HUES6 (cell line): ENCODE measurements around the gene NCL.
"Not testable (repeated sequence)": the region's sequence is repeated elsewhere in the genome, so short reads cannot be mapped to it uniquely, and the experiment has no call there.

Source experiments
- H3K27ac ChIP-seq: 2 replicates; pipeline ENCODE4 v1.7.0; 2013; ENCODE audit warnings: low read depth, mild to moderate bottlenecking, low read length, inconsistent platforms
- H3K27me3 ChIP-seq: 2 replicates; pipeline ENCODE4 v1.6.1; 2013; ENCODE audit warnings: low read length; ENCODE audit not compliant: control insufficient read depth, insufficient read depth
- H3K36me3 ChIP-seq: 2 replicates; pipeline ENCODE4 v1.6.1; 2013; ENCODE audit warnings: low read length; ENCODE audit not compliant: control insufficient read depth, insufficient read depth
- H3K4me1 ChIP-seq: 2 replicates; pipeline ENCODE4 v1.6.1; 2013; ENCODE audit warnings: low read length; ENCODE audit not compliant: control insufficient read depth, insufficient read depth
- H3K4me3 ChIP-seq: 2 replicates; pipeline ENCODE4 v1.5.1; 2013; ENCODE audit warnings: low read depth, low read length
- H3K9ac ChIP-seq: one replicate; pipeline ENCODE4 v1.6.1; 2013; ENCODE audit warnings: mild to moderate bottlenecking, low read length
- H3K9me3 ChIP-seq: 2 replicates; pipeline ENCODE4 v1.6.1; 2013; ENCODE audit warnings: low read depth, low read length; ENCODE audit not compliant: control insufficient read depth, insufficient read depth

The NCL gene

GRCh38 chr2:231455222-231455621, 9.1 kb downstream of the NCL start:
- H3K27ac ChIP-seq = no peak overlapping the region

GRCh38 chr2:231454361-231454791, 9.9 kb downstream of the NCL start:
- peaks cover 73% of the 10 kb centered on the region for H3K36me3 ChIP-seq

More at GRCh38 chr2:231455222-231455621, 9.1 kb downstream of the NCL start:
- H3K27me3 ChIP-seq = no peaks in the 10 kb centered on the region
- peaks cover 11% of the 10 kb centered on the region for H3K4me1 ChIP-seq
- no peak overlapping the region for H3K9ac ChIP-seq
- H3K9me3 ChIP-seq = no peaks in the 10 kb centered on the region
- H3K36me3 ChIP-seq = peaks cover 82% of the 10 kb centered on the region
- H3K4me3 ChIP-seq = no peak overlapping the region

GRCh38 chr2:231452799-231453508, 11.3 kb downstream of the NCL start:
- no peaks in the 10 kb centered on the region for H3K9me3 ChIP-seq
- H3K27me3 ChIP-seq = no peaks in the 10 kb centered on the region
- peaks cover 59% of the 10 kb centered on the region for H3K36me3 ChIP-seq
- H3K27ac ChIP-seq = no peak overlapping the region
- H3K4me1 ChIP-seq = peaks cover 11% of the 10 kb centered on the region
- H3K9ac ChIP-seq = no peak overlapping the region
- H3K4me3 ChIP-seq = no peak overlapping the region

More at GRCh38 chr2:231454361-231454791, 9.9 kb downstream of the NCL start:
- no peaks in the 10 kb centered on the region for H3K9me3 ChIP-seq
- no peak overlapping the region for H3K4me3 ChIP-seq
- H3K4me1 ChIP-seq = peaks cover 11% of the 10 kb centered on the region
- no peak overlapping the region for H3K27ac ChIP-seq
- H3K9ac ChIP-seq = no peak overlapping the region
- H3K27me3 ChIP-seq = no peaks in the 10 kb centered on the region

- Histone ChIP-seq H3K9me3 (no peaks in the 10 kb centered on the region), H3K4me1 (peaks cover 11% of the 10 kb centered on the region), H3K27ac (no peak overlapping the region), H3K4me3 (no peak overlapping the region), H3K27me3 (no peaks in the 10 kb centered on the region), H3K36me3 (peaks cover 35% of the 10 kb centered on the region), H3K9ac (no peak overlapping the region)
Observed at GRCh38 chr2:231450548-231450989, 13.7 kb downstream of the NCL start.

GRCh38 chr2:231449503-231450054, 14.7 kb downstream of the NCL start:
- Histone ChIP-seq H3K4me1 (peaks cover 11% of the 10 kb centered on the region), H3K36me3 (peaks cover 25% of the 10 kb centered on the region), H3K4me3 (no peak overlapping the region), H3K9ac (no peak overlapping the region), H3K27ac (no peak overlapping the region), H3K27me3 (no peaks in the 10 kb centered on the region), H3K9me3 (no peaks in the 10 kb centered on the region)

- H3K9me3 ChIP-seq = peaks cover 4% of the 10 kb centered on the region
- no peaks in the 10 kb centered on the region for H3K36me3 ChIP-seq
- no peak overlapping the region for H3K9ac ChIP-seq
Observed at GRCh38 chr2:231436957-231437356, 27.3 kb downstream of the NCL start.

GRCh38 chr2:231433990-231434389, 30.3 kb downstream of the NCL start:
- Histone ChIP-seq H3K4me3 (no peak overlapping the region), H3K9ac (no peak overlapping the region), H3K36me3 (no peaks in the 10 kb centered on the region), H3K27me3 (no peaks in the 10 kb centered on the region), H3K9me3 (peaks cover 31% of the 10 kb centered on the region), H3K4me1 (peaks cover 5% of the 10 kb centered on the region; the same call in 1 of the 2 replicates), H3K27ac (no peak overlapping the region)

More at GRCh38 chr2:231436957-231437356, 27.3 kb downstream of the NCL start:
- Histone ChIP-seq H3K27ac (no peak overlapping the region), H3K4me3 (no peak overlapping the region), H3K27me3 (no peaks in the 10 kb centered on the region), H3K4me1 (no peaks in the 10 kb centered on the region)

GRCh38 chr2:231431606-231432005, 32.7 kb downstream of the NCL start:
- no peak overlapping the region for H3K4me3 ChIP-seq
- H3K36me3 ChIP-seq = no peaks in the 10 kb centered on the region
- H3K27me3 ChIP-seq = peaks cover 7% of the 10 kb centered on the region
- peaks cover 32% of the 10 kb centered on the region for H3K9me3 ChIP-seq
- H3K9ac ChIP-seq = no peak overlapping the region
- peaks cover 5% of the 10 kb centered on the region; the same call in 1 of the 2 replicates for H3K4me1 ChIP-seq
- no peak overlapping the region for H3K27ac ChIP-seq

- Histone ChIP-seq H3K4me1 (peaks cover 15% of the 10 kb centered on the region; the same call in 1 of the 2 replicates), H3K9me3 (peaks cover 32% of the 10 kb centered on the region), H3K27me3 (peaks cover 13% of the 10 kb centered on the region)
- not testable (repeated sequence) for H3K36me3 ChIP-seq, H3K4me3 ChIP-seq, H3K27ac ChIP-seq, H3K9ac ChIP-seq
Observed at GRCh38 chr2:231430437-231430836, 33.8 kb downstream of the NCL start.

- Histone ChIP-seq H3K27ac (no peak overlapping the region), H3K27me3 (peaks cover 18% of the 10 kb centered on the region), H3K4me3 (no peak overlapping the region), H3K36me3 (no peaks in the 10 kb centered on the region), H3K9me3 (peaks cover 32% of the 10 kb centered on the region), H3K4me1 (peaks cover 20% of the 10 kb centered on the region), H3K9ac (no peak overlapping the region)
Observed at GRCh38 chr2:231429901-231430300, 34.4 kb downstream of the NCL start.

- Histone ChIP-seq H3K4me1 (peaks cover 20% of the 10 kb centered on the region), H3K9ac (no peak overlapping the region), H3K36me3 (no peaks in the 10 kb centered on the region), H3K27me3 (peaks cover 22% of the 10 kb centered on the region), H3K9me3 (peaks cover 32% of the 10 kb centered on the region), H3K4me3 (no peak overlapping the region), H3K27ac (no peak overlapping the region)
Observed at GRCh38 chr2:231429152-231429551, 35.1 kb downstream of the NCL start.
